Fibroblast of lung (primary cell): ENCODE measurements around the gene ELMO1. TPM values are rescaled to one million over a fixed set of nuclear protein-coding genes. Genes with fewer than 3 reads are reported as not detected.

ENCODE experiments used
- DNase-seq, 2 donors: peaks; one replicate each; pipeline versions ENCODE4 v3.0.0 to v3.0.0-alpha.2; 2010; ENCODE audit warnings: low read depth in 2 of 2
- H2AFZ ChIP-seq: 2 replicates; pipeline ENCODE4 v1.5.1; 2012; ENCODE audit warnings: low read length, control low read depth, inconsistent platforms
- H3K27ac ChIP-seq: 2 replicates; pipeline ENCODE4 v1.5.1; 2011; ENCODE audit warnings: low read length, control low read depth; ENCODE audit not compliant: insufficient read depth
- H3K27me3 ChIP-seq: 2 replicates; pipeline ENCODE4 v1.5.1; 2011; ENCODE audit warnings: mild to moderate bottlenecking, low read length; ENCODE audit not compliant: control insufficient read depth, insufficient read depth
- H3K36me3 ChIP-seq: 2 replicates; pipeline ENCODE4 v1.5.1; 2011; ENCODE audit warnings: low read length; ENCODE audit not compliant: control insufficient read depth, insufficient read depth
- H3K4me1 ChIP-seq: 2 replicates; pipeline ENCODE4 v1.5.1; 2011; ENCODE audit warnings: low read length; ENCODE audit not compliant: control insufficient read depth, insufficient read depth; ENCODE audit errors: extremely low read depth
- H3K4me2 ChIP-seq: 2 replicates; pipeline ENCODE4 v1.5.1; 2011; ENCODE audit warnings: low read length, control low read depth; ENCODE audit not compliant: insufficient read depth; ENCODE audit errors: extremely low read depth
- H3K4me3 ChIP-seq, 4 experiments: fragments of 200-600 bp in 1 of 4; sonication (generic) in 1 of 4; replicated peaks in 1 of 4; 2 replicates each; pipeline ENCODE4 v1.5.1; 2011 to 2016; ENCODE audit warnings: low read length in 4 of 4, low read depth in 3 of 4, mild to moderate bottlenecking in 3 of 4, control low read depth in 2 of 4, inconsistent platforms in 1 of 4, mixed read lengths in 1 of 4; ENCODE audit not compliant: insufficient read depth in 1 of 4; ENCODE audit errors: control extremely low read depth in 1 of 4
- H3K79me2 ChIP-seq: 2 replicates; pipeline ENCODE4 v1.5.1; 2012; ENCODE audit warnings: mild to moderate bottlenecking, low read length, inconsistent platforms; ENCODE audit not compliant: control insufficient read depth, insufficient read depth
- H3K9ac ChIP-seq: 2 replicates; pipeline ENCODE4 v1.5.1; 2011; ENCODE audit warnings: mild to moderate bottlenecking, low read length, control low read depth; ENCODE audit not compliant: insufficient read depth
- H3K9me3 ChIP-seq: 2 replicates; pipeline ENCODE4 v1.5.1; 2012; ENCODE audit warnings: low read depth, low read length; ENCODE audit not compliant: control insufficient read depth, insufficient read depth
- H4K20me1 ChIP-seq: 2 replicates; pipeline ENCODE4 v1.5.1; 2011; ENCODE audit warnings: low read length; ENCODE audit not compliant: control insufficient read depth, insufficient read depth; ENCODE audit errors: extremely low read depth
- CTCF ChIP-seq, 2 donors: IDR thresholded peaks in 1 of 2; conservative IDR thresholded peaks in 1 of 2; 1 replicate in 1 of 2; 2 replicates in 1 of 2; pipeline ENCODE4 v1.5.1; 2011 to 2012; ENCODE audit warnings: low read length in 2 of 2, control low read depth in 1 of 2, inconsistent platforms in 1 of 2, low read depth in 1 of 2, mild to moderate bottlenecking in 1 of 2
- EZH2 ChIP-seq: IDR thresholded peaks from 2 replicates; pipeline ENCODE4 v1.5.1; 2012; ENCODE audit warnings: low read length, control low read depth, mild to moderate bottlenecking; ENCODE audit errors: missing control alignments
- polyA plus RNA-seq, 2 donors: library from polyadenylated mRNA; depleted of rRNA in 1 of 2; stranded (reverse) in 1 of 2; unstranded in 1 of 2; fragments of >200 nt; gene quantifications; 2 replicates each; pipeline ENCODE4 v1.2.1, GENCODE V29; 2011 to 2012; ENCODE audit warnings: missing spikeins in 1 of 2
- total RNA-seq: library from RNA; depleted of rRNA; stranded (reverse); fragments of >200 nt; gene quantifications from 2 replicates; pipeline ENCODE4 v1.2.1, GENCODE V29; 2014

The ELMO1 gene
- total and polyA plus RNA-seq, 2 donors (not counting 1 experiment from before 2014, with no cell fraction given): 0.50 TPM; not detected in 1

- H3K4me3 ChIP-seq: no peak overlapping the region
- no peaks in the 10 kb centered on the region for H3K4me1 ChIP-seq
- H3K4me2 ChIP-seq: no peak overlapping the region
- H3K79me2 ChIP-seq: no peaks in the 10 kb centered on the region
- no peak overlapping the region for H3K27ac ChIP-seq
- H2AFZ ChIP-seq: no peak overlapping the region
- no peaks in the 10 kb centered on the region for H3K27me3 ChIP-seq
- DNase-seq: no peak
- no peaks in the 10 kb centered on the region for H3K36me3 ChIP-seq
- H3K9me3 ChIP-seq: no peaks in the 10 kb centered on the region
- no peak overlapping the region for H3K9ac ChIP-seq
- TF ChIP-seq EZH2 (no peak), CTCF (conservative IDR thresholded peaks at IDR 0.05 in 1 of 2, IDR thresholded peaks at IDR 0.05 in 1 of 2; ENCODE audit: low read depth in 1 of 2, low read length in 2 of 2) (peak in 1 of 2 donors; percentile 6)
- no peaks in the 10 kb centered on the region for H4K20me1 ChIP-seq
Measured at GRCh38 chr7:37068902-37069301, 379.8 kb downstream of the ELMO1 start.

- Histone ChIP-seq H3K36me3 (no peaks in the 10 kb centered on the region), H4K20me1 (no peaks in the 10 kb centered on the region), H3K27me3 (no peaks in the 10 kb centered on the region), H3K79me2 (no peaks in the 10 kb centered on the region), H3K27ac (no peak overlapping the region), H2AFZ (no peak overlapping the region), H3K9ac (no peak overlapping the region), H3K9me3 (no peaks in the 10 kb centered on the region), H3K4me2 (no peak overlapping the region), H3K4me3 (no peak overlapping the region), H3K4me1 (no peaks in the 10 kb centered on the region)
- peak in 1 of 2 donors; percentile 24 for DNase-seq
- TF ChIP-seq EZH2 (no peak), CTCF (conservative IDR thresholded peaks at IDR 0.05 in 1 of 2, IDR thresholded peaks at IDR 0.05 in 1 of 2; ENCODE audit: low read depth in 1 of 2, low read length in 2 of 2) (no peak)
Measured at GRCh38 chr7:37068038-37068437, 380.6 kb downstream of the ELMO1 start.

- Histone ChIP-seq H4K20me1 (no peaks in the 10 kb centered on the region), H3K79me2 (no peaks in the 10 kb centered on the region), H3K36me3 (no peaks in the 10 kb centered on the region), H2AFZ (no peak overlapping the region), H3K27ac (no peak overlapping the region), H3K27me3 (no peaks in the 10 kb centered on the region), H3K9me3 (no peaks in the 10 kb centered on the region), H3K4me3 (no peak overlapping the region), H3K9ac (no peak overlapping the region), H3K4me2 (no peak overlapping the region), H3K4me1 (no peaks in the 10 kb centered on the region)
- TF ChIP-seq EZH2 (no peak), CTCF (conservative IDR thresholded peaks at IDR 0.05 in 1 of 2, IDR thresholded peaks at IDR 0.05 in 1 of 2; ENCODE audit: low read depth in 1 of 2, low read length in 2 of 2) (no peak)
- peak in 1 of 2 donors; percentile 70 for DNase-seq
Measured at GRCh38 chr7:37065779-37066271, 382.8 kb downstream of the ELMO1 start.
